ENCODE results near the gene EIF3K.

The EIF3K gene

DNA sequence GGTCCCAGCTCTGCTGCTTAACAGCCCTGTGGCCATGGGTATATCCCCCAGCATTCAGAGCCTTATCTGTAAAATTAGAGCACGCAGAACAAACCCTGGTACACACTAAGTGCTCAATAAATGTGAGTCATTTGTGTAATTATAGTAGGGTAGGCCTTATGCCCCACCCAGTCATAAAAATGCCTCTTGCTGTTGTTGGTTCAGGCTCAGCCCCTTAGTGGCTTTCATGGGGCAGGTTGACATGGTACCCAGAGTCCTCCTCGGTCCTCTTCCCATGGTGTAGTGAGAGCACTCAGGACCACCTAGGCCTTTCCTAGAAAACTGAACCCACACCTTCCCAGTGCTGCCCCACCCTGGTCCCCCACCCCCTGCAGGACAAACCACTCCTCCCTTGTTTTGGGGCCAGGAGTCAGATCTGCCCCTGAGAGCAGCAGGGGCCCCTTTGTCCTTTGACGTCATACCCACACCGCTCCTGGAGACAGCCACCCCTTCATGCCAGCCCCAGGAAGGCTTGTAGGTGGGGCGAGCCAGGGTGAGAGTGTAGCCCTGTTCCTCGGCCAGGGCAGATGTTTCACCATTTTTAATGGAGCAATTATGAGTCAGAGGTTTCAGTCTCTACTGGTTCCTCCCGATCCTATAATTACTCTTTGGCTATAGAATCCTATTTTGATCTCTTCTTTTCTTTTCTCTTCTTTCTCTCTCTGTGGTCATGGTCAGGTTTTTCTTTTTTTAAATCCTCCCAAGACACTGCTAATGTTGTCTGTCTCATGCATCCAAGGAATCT is 65.3 kb downstream of the EIF3K start:
- DNase-seq (ENCODE audit: low read depth in 3 of 3) = no peak

DNA sequence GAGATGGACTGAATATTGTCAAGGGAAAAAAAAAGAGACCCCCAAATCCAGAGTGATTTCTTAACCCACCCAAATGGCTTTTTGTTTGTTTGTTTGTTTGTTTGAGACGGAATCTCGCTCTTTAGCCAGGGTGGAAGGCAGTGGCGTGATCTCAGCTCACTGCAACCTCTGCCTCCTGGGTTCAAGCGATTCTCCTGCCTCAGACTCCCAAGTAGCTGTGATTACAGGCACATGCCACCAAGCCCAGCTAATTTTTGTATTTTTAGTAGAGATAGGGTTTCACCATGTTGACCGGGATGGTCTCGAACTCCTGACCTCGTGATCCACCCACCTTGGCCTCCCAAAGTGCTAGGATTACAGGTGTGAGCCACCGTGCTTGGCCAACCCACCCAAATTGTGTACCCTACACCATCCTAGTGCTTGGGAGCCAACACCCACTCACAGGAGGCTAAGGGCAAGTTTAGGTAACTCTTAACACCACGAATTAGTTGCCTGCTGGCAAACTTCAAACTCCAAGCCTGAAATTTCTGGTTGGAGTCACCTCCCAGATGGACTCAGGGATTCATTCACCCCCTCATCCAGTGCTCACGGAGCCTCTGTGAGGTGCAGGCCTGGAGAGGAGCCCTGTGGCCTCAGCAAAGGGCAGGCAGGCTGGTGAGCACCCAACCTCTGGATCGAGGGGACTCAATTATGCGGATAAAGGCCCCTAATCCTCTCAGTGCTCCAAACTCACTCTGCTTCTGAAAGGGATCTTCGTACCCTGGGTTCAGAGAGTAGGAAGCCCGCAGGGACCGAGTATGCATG is 66.1 kb downstream of the EIF3K start:
- no peak for DNase-seq (ENCODE audit: low read depth in 3 of 3)

GRCh38 chr19:38685666-38686529 is 66.9 kb downstream of the EIF3K start:
- DNase-seq (ENCODE audit: low read depth in 3 of 3) = no peak

DNA sequence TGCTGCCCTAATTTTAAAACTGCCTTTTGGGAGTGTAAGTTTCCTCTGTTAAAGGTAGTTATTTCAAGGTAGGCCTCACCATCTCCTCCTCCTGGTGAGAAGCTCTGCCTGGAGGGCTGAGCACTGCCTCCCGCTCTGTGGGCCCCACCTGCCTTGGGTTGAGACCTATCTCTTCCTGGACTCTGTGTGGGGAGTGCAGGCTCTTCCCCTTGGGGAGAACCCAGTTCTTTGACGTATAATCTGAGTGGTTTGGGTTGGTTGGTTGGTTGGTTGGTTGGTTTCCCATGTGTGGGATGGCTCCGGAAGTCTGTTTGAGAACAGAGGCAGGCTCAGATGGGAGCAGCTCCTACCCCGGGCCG is 67.5 kb downstream of the EIF3K start:
- no peak for DNase-seq (ENCODE audit: low read depth in 3 of 3)

Data from stimulated activated CD4-positive, alpha-beta T cell treated with anti-CD3 and anti-CD28 coated beads, TNF-alpha, amount 100 ng/mL, for 4 hours (primary cell).